H1 (cell line): ENCODE data around the gene SLC22A13. TPM values are rescaled to one million over a fixed set of nuclear protein-coding genes. Genes with fewer than 3 reads are reported as not detected.

Source experiments
- BCL11A ChIP-seq, 2 experiments: IDR thresholded peaks; one replicate each; pipeline ENCODE4 v1.6.1; 2011; ENCODE audit warnings: low read depth in 2 of 2, low read length in 2 of 2, mild to moderate bottlenecking in 2 of 2
- CEBPB ChIP-seq: IDR thresholded peaks from 2 replicates; pipeline ENCODE4 v1.6.1; 2012; ENCODE audit warnings: low read depth, low read length
- CHD1 ChIP-seq: IDR thresholded peaks from 2 replicates; pipeline ENCODE4 v1.6.1; 2012; ENCODE audit warnings: low read depth, low read length, improper control_type of control experiment
- CHD2 ChIP-seq: IDR thresholded peaks from 2 replicates; pipeline ENCODE4 v1.6.1; 2012; ENCODE audit warnings: low read length, improper control_type of control experiment
- CHD7 ChIP-seq: fragments of 300-600 bp; sonication (generic); IDR thresholded peaks from 2 replicates; pipeline ENCODE4 v1.7.1; 2012; ENCODE audit warnings: low read length, moderate library complexity, mild to moderate bottlenecking, inconsistent platforms; ENCODE audit not compliant: insufficient replicate concordance
- CREB1 ChIP-seq: IDR thresholded peaks from 2 replicates; pipeline ENCODE4 v1.6.1; 2012; ENCODE audit warnings: inconsistent platforms
- EGR1 ChIP-seq: IDR thresholded peaks from 2 replicates; pipeline ENCODE4 v1.6.1; 2011; ENCODE audit warnings: low read depth, low read length, borderline replicate concordance
- EP300 ChIP-seq, 2 experiments: IDR thresholded peaks; 1 replicate in 1 of 2; 2 replicates in 1 of 2; pipeline ENCODE4 v1.6.1; 2011 to 2012; ENCODE audit warnings: low read depth in 2 of 2, low read length in 2 of 2, mild to moderate bottlenecking in 2 of 2, borderline replicate concordance in 1 of 2, inconsistent platforms in 1 of 2, moderate library complexity in 1 of 2
- MAFK ChIP-seq: IDR thresholded peaks from 2 replicates; pipeline ENCODE4 v1.6.1; 2012; ENCODE audit warnings: low read depth, mild to moderate bottlenecking, improper control_type of control experiment, low read length
- RXRA ChIP-seq: IDR thresholded peaks from 2 replicates; pipeline ENCODE4 v1.6.1; 2011; ENCODE audit warnings: low read depth, mild to moderate bottlenecking, low read length, moderate library complexity; ENCODE audit not compliant: insufficient read depth
- SIX5 ChIP-seq: IDR thresholded peaks from 2 replicates; pipeline ENCODE4 v1.6.1; 2011; ENCODE audit warnings: mild to moderate bottlenecking, low read depth, low read length
- TCF12 ChIP-seq: IDR thresholded peaks from 2 replicates; pipeline ENCODE4 v1.6.1; 2011; ENCODE audit warnings: low read depth, mild to moderate bottlenecking, low read length
- ZNF274 ChIP-seq: IDR thresholded peaks from 2 replicates; pipeline ENCODE4 v1.7.0; 2012; ENCODE audit warnings: low read length, borderline replicate concordance; ENCODE audit errors: extremely low read depth
- polyA plus RNA-seq, 7 experiments: library from polyadenylated mRNA; depleted of rRNA in 3 of 7; stranded (reverse) in 5 of 7; unstranded in 2 of 7; fragments of >200 nt in 5 of 7; fragments of 200-250 nt in 2 of 7; gene quantifications; 1 replicate in 5 of 7; 2 replicates in 1 of 7; 4 replicates in 1 of 7; pipeline versions ENCODE4 v1.2.1 to v1.2.3, GENCODE V29; 2011 to 2013; ENCODE audit warnings: missing spikeins in 2 of 7, mixed read lengths in 2 of 7
- total RNA-seq: library from RNA; stranded (reverse); fragmentation: NEBNext Ultra II Directional; extraction: Animal tissue kit (Norgen Biotek cat#: 25700); gene quantifications from 2 replicates; pipeline ENCODE4 v1.2.1, GENCODE V29; 2021

Gene SLC22A13
- total and polyA plus RNA-seq, 2 of the 8 experiments (the other 6 are each of a cell fraction or from before 2014, with no cell fraction given): 0.05 to 0.41 TPM

GRCh38 chr3:38229036-38229435 is 36.6 kb upstream of the SLC22A13 start (continued):
- TF ChIP-seq CHD7 (no peak), MAFK (no peak), RXRA (no peak), ZNF274 (no peak), BCL11A (IDR thresholded peaks at IDR 0.05; ENCODE audit: low read depth in 2 of 2, low read length in 2 of 2) (no peak), EP300 (IDR thresholded peaks at IDR 0.05; ENCODE audit: borderline replicate concordance in 1 of 2, low read depth in 2 of 2, low read length in 2 of 2) (no peak), SIX5 (no peak), CHD1 (no peak), CEBPB (no peak), CREB1 (no peak), TCF12 (no peak), EGR1 (no peak), CHD2 (no peak)
